Fibroblast of mammary gland (primary cell): ENCODE results near the gene TSC22D2.

ENCODE experiments used
- DNase-seq: peaks from one replicate; pipeline ENCODE4 v3.0.0-alpha.2; 2010; ENCODE audit warnings: low read depth
- H3K4me3 ChIP-seq: 2 replicates; pipeline ENCODE4 v1.5.1; 2011; ENCODE audit warnings: low read depth, mild to moderate bottlenecking, low read length, moderate library complexity; ENCODE audit not compliant: control insufficient read depth
- CTCF ChIP-seq: conservative IDR thresholded peaks from 2 replicates; pipeline ENCODE4 v1.5.1; 2011; ENCODE audit warnings: low read depth, low read length, inconsistent platforms; ENCODE audit not compliant: control insufficient read depth, insufficient read depth

TSC22D2 gene

GRCh38 chr3:150396491-150396890 is 11.6 kb upstream of the TSC22D2 start:
- no peak overlapping the region for H3K4me3 ChIP-seq
- no peak for DNase-seq
- no peak for TF ChIP-seq CTCF

GRCh38 chr3:150396956-150397550 is 11.0 kb upstream of the TSC22D2 start:
- TF ChIP-seq CTCF, result no peak
- no peak for DNase-seq
- no peak overlapping the region for H3K4me3 ChIP-seq

GRCh38 chr3:150399060-150399459 is 9.0 kb upstream of the TSC22D2 start:
- DNase-seq, result no peak
- no peak for TF ChIP-seq CTCF
- H3K4me3 ChIP-seq, result no peak overlapping the region

- no peak overlapping the region for H3K4me3 ChIP-seq
- no peak for TF ChIP-seq CTCF
- no peak for DNase-seq
Measured at GRCh38 chr3:150401285-150401684, 6.8 kb upstream of the TSC22D2 start.

DNA sequence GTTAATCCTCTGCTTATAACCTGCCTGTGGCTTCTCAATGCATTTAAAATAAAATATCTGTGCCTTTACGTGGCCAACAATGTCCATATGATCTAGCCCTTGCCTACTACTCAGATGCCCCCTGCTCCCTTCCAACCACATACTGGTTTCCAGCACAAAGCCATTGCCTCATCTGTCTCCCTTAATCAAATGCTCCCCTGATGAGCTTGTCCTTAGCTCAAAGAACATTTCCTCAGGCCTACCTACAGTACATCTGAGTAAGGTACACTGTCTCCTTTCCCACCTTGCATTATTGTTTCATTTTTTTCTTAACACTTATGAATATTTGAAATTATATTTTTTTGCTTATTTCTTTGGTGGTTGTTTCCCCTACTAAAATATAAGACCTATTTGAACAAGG is 5.9 kb upstream of the TSC22D2 start:
- no peak for DNase-seq
- no peak for TF ChIP-seq CTCF
- H3K4me3 ChIP-seq, result no peak overlapping the region

DNA sequence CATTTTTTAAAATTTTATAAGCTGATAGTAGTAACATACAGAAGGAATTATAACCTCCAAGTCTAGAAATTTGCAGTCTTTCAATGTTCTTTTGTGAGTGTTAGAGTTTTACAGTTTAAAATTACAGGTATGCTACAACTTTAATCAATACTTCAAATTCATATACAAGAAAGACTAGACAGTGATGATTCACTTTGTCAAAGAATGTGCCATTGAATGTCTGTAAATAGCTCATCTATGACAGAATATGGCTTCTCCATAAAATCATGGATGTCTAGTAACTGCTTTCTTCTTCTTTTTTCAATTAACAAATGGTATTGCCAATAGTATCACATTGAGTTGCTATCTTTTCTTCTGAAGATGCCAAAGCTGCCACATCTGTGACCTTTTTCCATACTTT is 4.1 kb upstream of the TSC22D2 start:
- TF ChIP-seq CTCF, result no peak
- no peak overlapping the region for H3K4me3 ChIP-seq
- no peak for DNase-seq
